GM18499 (cell line): ENCODE data around the gene STARD10.

Experiments
- ATAC-seq: cut with Tn5 transposase; IDR thresholded peaks from one replicate; pipeline ENCODE4 v1.9.1; 2021; ENCODE audit warnings: moderate number of reproducible peaks; ENCODE audit not compliant: insufficient read depth, unreplicated experiment

Gene STARD10

DNA sequence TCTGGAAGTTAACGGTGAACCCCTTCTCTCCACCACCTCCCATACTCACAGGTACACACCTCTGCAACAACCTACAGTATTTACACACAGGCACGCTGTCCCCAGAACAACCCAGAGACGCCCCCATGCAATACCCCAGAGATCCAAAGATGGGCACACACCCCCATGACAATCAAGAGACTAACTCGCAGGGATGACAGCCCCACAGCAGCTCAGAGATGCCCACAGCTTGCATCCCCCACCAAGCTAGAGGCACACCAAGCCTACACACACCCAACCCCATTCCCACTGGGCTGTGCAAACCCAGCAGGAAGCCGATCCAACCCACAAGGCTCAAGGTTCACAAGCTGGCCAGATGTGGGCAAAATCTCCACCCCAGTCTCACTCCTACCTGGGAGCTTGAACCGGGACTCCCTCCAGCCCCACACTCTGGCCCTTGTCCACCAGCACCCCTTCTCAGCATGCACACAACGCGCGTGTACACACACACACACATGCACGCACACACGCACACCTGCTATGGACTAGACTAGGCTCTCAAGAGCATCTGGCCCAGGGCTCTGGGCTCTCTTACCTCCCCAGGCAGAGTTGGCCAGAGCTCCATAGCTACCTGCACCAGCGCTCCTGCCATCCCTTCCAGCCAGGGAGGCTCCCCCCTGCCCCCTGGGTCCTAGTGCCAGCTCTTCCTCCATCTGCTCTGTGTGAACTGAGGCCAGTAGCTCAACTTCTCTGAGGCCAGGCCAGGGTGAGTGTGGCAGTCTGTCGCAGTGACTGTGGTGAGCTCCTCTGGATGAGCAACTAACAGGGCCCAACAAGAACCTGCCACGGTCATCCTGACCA is 11.5 kb downstream of the STARD10 start:
- ATAC-seq = no peak

DNA sequence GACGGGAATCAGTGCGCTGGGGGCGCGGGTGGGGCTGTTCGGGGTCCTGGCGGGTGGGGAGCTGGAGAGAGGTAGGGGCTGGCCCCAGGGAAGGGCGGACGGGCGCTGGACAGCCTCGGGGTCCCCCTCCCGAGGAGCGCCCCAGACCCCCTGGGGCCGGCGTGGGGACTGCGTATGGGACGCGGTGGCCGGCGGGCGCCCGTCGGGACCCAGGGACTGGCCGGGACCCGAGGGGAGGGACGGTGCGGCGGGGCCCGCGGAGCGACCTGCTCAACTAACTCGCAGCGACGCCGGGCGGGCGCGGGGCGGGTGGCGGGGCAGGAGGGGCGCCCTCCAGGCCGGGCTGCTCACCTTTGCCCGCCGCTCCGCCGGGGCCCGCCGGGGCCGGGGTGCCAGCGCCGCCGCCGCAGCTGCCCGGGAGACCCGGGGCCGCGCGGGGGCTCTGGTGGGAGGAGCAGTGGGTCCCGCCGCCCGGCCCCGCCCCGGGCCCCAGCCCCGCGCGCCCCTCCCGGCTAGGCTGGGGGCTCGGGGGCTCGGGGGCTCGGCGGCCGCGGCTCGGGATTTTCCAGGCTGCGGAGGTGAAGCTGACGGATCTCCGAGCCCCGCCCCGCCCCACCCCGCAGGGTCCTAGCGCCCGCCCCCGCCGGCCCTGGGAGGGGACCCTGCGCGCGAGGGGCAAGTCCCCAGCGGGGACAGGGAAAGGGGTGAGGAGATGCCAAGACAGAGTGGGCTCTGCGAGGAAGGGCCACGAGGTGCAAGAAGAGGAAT is 12.3 kb downstream of the STARD10 start:
- ATAC-seq = no peak

DNA sequence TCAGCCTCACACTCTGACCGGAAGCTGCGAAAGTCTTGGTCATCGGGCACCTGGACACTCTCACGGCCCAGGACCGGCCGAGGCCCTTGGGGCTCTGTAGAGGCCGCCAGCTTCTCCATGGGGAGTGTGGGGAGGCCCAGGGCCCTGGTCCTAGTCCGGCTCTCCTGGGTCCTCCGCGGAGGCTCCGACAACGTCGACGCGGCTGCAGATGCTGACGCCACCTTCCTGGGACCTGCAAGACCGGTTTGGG is 12.9 kb downstream of the STARD10 start:
- ATAC-seq = no peak

DNA sequence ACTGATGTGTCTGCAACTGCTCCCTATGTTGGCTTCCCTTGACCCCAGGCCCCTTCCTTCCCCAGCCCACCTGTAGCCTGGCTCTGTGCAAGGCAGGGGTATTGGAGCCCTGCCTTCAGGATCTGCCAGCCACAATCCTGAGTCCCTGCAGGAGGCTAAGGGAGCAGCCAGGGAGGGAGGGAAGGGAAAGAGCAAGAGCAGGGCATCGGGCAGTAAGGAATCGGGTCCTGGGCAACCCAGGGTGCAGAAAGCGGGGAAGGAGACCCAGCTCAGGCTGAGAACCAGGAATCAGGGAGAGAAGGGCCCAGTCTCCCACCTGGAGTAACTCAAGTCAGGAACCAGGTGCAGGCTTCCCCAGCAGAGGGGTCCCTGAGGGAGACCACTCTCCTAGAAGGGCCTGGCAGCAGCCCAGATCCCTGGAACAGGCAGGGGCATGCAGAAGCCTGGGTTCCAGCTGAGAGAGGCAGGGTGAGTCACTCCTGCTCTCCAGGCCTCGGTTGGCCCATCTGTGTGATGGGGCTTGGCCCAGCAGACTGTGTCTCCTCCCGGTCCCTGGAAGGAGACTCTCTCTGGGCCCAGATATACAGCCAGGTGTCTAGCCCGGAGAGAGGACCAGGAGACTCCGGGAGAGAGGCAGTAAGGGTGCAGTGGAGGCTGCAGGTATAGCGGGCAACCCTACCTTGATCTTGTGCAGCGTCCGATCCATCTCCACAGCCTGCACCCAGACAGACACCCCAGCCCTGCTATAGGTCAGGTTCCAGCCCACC is 13.4 kb downstream of the STARD10 start:
- ATAC-seq = no peak

DNA sequence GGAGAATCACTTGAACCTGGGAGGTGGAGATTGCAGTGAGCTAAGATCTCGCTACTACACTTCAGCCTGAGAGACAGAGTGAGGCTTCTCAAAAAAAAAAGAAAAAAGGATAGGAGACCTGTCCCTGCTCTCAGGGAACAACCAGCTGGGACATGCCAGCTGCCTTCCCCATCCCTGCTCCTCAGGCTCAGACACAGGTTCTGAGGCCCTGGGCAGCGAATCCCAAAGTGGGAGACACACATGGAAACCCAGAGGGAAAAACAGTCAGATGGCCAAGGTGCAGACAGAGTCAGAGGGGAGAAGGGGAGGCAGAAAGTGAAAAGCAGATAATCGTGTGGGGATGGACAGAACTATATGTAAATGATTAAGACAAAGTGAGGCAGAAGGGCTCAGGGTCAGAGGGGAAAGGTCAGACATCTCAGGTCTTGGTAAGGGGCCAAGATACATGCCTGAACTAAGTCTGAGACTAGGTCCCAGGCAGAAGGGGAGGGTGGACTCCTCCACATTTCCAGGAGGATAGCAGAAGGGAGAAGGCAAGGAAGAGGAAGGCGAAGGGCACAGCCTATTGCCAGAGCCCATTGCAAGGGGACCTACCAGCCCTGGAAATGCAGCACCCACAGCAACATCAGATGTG is 14.2 kb downstream of the STARD10 start:
- ATAC-seq = no peak

DNA sequence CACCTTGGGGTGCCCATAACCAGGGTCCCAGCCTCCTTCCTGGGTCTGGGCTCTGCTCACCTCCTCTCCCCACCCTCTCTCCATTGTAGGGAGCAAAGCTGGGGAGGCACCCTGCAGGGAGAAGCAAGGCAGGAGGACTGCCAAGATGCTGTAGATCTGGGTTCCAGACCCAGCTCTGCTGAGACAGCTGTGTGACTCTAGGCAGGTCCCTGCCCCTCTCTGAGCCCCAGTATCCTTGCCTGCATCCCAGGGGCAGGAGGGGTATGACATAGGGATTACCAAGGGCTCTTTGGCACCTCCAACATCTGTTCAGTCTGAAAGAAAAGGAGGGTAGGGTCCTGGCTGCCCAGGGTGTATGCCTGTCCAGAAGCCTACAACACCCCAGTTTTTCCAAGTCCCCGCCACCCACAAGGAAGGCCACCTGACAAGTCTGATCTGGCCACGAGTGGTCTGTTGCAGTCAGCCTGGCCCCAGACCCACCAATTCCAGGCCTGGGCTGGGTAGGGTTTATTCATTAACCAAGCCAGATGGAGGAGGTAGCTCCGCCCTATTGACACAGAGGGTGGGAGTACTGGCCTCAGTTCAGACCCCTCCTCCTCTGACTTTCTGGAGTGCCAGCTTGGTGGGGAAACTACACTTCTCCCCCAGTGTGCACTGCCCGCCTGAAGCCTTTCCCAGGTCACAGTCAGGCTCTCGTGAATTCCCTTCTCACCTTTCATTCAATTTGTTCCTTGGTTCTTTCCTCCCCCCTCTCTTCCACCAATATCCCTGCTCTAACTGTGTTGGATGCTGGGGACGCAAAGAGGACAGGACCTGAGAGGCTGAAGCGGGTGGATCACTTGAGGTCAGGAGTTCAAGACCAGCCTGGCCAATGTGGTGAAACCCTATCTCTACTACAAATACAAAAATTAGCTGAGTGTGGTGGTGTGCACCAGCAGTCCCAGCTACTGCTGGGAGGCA is 15.0 kb downstream of the STARD10 start:
- ATAC-seq = no peak

DNA sequence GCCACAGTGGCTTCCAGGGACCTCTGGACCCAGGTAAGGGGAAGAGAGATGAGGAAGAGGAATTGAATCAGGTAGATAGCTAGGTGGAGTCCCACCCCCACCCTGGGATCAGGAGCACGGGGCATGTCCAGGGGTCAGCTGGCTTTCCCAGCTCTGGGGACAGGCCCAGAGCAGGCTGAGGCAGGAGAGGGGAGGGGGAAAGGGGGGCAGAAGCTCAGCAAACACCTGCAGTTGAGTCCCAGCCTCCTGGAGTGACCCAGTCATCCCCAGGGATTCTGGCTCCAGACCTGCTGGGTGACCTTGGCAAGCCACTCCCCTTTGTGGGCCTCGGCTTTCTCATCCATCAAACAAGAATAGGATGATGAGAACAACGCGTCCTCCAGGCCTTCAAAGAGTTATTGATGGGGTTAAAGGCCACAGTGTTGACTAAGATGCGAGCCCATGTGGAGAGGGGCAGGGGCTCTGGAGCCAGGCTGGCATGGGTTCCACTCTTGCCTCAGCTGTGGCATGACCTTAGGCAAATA is 16.0 kb downstream of the STARD10 start:
- ATAC-seq = no peak

DNA sequence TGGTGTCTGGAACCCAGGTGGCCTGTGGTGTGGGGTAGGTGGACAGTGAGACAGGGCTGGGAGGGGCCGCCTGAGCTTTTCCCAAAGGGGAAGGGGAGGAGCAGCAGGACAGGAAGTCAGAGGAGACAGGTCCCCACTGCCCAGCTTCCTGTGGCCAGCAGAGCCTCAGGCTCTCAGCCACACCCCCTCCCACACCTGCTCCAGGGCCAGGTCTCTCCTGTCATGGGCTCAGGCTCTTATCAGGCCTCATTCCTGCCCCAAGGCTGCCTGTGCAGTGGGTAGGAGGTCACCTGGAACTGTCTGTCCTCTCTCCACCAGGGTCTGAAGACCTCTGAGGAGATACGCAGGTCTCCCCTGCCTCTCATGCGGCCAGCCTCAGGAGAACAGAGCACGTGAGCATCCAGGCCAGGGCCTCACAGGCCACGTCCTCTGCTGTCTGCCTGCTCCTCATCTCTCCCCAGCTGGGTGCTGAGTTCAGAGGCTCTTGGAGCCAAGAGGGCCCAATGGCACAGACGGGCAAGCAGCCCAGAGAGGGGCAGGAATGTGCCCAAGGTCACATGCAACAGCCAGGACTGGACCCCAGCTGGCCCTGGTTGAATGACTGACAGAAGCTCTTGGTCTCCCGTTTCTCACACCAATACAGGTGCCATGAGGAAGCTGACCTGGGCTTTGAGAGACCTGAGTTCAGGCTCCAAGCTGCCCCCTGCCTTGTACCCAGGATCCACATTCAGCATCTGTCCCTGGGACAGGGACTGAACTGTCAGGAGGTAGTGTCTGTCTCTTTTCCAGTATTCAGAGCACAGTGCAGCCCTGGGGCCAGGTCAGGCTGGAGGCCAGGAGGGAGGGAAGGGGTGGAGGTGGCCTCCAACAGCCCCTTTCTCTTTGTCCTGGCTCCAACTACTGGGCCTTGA is 16.7 kb downstream of the STARD10 start:
- no peak for ATAC-seq

DNA sequence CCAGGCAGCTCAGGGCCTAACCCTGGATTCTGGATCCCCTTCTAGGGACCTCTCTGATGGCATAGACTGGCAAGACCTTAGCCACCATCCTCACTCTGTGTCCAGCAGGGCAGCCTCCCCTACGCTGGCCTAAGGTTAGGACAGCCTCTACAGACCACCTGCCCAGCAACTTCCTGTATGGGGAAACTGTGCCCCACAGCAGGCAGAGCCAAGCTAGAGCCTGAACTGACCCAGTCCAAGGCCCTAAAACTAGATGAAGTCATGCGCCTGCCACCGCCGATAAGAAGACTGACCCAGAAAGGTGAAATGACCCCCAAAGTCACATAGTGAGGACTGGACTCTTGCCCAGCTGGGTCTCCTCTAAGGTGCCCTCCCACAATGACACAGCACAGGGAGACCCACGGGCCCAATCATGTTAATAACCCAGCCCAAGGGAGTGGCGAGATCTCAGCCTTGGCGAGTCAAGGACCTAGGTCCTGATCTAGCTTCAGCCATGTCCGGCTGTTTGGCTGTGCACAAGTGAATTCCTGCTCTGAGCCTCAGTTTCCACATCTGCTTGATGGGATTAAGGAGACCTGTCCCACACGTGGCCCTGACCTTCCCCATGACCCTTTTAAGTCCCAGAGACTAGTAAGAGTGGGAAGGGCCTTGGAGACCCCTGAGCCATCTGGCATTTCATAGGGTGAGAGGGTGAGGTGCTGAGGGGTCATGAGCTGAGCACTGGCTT is 17.6 kb downstream of the STARD10 start:
- no peak for ATAC-seq

DNA sequence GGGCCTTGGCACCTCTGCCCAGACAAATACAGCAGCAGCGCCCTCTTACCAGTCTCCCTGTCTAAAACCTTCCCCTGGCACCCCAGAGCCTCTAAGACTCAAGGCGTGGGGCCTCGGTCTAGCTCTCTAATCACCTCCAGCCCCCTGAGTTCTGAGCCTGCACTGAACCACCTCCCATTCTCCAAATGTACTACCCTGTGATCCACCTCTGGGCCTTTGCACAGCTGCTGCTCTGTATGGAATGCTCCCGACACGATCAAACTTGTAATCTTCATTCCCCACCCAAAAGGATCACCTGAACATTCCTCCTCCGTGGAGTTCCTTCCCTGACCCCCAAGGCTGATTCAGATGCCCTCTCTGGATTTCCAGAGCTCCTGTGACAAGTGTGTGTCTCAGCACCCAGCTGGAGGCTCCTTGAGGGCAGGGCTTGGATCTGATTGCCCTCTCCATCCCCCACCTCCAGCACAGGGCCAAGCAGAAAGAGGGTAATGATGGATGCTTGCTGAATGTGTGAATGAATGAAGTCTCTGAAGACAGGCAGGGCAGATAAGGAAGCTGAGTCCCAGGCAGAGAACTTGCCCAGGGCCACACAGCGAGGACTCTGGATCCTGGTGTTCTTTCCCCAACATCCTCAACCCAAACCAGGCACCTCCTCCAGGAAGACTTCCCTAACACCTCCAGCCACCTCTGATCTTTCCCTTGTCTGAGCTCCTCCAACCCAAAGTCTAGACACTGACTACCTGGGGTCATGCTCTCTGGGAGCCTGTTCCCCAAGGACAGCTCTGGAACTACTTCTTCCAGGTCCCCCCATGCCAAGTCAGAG is 18.3 kb downstream of the STARD10 start:
- ATAC-seq = no peak

DNA sequence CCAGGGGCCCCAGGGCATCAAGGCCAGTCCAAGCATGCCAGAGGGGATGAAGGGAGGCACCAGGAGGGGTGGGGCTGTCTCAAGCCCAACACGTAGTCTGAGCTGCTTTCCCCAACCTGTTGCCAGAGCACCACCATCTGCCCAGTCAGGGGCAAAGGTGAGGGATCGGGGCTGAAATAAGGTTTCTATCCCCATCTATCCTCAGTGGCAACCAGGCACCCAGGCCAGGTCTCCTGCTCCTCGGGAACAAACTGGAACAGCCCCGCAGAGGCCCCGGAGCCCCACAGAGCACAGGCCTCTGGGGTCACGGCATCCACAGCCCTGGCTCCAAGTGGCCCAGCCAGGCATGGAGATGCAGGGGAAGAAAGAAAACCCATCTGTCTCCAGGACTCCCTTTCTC is 19.3 kb downstream of the STARD10 start:
- no peak for ATAC-seq

DNA sequence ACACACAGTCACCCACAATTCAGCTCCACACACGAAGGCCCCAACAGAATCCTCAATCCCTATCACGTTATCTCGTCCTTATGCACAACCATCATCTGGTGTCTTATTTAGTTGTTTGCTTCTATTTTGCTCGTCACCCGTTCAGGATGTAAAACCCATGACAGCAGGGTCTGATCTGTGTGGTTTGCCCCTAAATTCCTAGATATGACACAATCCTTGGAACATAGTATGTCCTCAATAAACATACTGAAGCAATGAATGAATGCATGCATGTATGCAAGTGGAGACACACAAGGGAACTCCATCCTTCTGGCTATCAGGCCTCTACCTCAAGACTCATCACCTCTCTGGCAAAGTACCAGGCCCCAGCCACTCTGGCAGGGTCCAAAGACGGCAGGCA is 20.2 kb downstream of the STARD10 start:
- no peak for ATAC-seq

DNA sequence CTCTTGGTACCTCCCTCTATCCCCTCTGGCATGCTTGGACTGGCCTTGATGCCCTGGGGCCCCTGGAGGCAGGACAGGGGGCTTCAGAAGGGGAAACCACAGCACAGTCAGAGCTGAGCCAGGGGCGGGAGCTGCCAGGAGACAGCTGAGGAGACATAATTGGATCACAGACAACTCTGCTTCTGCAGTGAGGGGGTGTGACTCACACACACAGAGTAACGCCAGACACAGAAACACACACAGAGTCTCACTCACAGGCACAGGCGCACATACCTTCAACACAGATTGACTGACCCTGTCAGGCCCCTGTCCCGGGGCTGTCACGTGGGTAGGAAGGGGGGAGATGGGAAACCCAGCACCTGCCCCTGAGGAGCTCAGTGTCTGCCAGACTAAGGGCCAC is 20.6 kb downstream of the STARD10 start:
- ATAC-seq = no peak

DNA sequence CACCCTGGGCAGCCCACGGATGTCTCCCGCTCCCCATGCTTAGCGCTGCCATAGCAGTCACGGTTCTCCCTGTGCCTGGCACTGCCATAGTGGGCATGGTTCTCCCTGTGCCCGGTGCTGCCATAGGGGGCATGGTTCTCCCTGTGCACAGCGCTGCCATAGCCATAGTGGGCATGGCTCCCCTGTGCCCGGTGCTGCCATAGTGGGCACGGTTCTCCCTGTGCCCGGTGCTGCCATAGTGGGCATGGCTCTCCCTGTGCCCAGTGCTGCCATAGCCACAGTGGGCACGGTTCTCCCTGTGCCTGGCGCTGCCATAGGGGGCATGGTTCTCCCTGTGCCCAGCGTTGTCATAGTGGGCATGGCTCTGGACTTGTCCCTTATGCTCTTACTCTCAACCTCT is 21.8 kb downstream of the STARD10 start:
- ATAC-seq = no peak

DNA sequence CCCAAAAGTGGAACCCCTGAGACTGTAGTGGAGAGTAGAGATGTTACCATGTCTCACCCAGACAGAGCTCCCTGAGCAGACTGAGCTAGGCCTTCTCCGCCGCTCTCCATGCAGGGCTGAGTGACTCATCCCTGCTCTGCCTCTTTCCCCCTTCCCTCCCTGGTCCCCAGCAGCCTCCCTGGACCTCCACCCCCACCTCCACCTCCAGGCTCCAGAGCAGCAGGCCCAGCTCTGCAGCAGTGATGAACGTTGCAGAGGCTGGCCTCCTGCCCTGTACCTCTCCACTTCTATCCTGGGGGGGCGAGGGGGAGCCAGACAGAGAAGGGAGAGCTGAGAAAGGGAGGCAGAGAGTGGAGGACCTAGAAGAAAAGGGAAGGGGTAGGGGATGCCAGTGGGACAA is 22.3 kb downstream of the STARD10 start:
- ATAC-seq = no peak

DNA sequence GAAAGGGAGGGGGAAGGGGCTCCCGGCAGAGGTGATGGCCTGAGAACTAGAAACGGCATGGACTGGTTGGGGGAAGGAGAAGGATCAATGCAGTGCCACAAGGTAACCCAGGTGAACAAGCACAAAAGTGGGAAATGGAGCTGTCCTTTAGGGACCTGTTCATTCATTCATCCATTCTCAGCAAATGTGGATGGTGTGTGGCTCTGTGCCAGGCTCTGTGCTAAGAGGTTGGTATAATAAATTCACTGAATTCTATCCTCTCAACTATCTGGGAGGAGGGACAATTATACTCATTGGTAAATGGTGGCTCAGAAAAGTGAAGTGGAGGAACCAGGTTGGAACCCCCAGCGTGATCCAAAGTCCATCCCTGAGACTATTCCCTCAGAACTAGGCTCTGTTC is 23.0 kb downstream of the STARD10 start:
- no peak for ATAC-seq

DNA sequence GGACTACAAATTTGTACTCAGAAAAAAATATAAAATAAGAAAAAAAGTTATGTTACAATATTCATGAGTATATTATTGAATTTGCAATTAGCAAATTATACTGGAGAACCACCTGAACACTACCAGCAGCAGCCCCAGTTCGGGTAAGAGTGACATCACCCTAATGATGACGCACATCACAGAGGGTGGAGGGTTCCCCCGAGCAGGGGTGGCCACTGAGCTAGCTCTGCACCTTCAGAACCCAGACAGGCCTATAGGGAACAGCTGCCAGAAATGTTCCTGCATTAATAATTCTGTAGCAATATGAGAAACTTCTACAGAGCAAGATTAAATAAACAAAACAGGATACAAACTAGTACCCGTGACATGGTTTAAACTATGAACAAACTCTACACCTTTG is 24.2 kb downstream of the STARD10 start:
- no peak for ATAC-seq
